ENCODE measurements around the gene PHF2.

The PHF2 gene

GRCh38 chr9:93587651-93588347, 11.4 kb downstream of the PHF2 start:
- FAIRE-seq: no peak

- FAIRE-seq: no peak
These were observed 12.5 kb downstream of the PHF2 start for GRCh38 chr9:93588641-93589609.

- FAIRE-seq: no peak
These were observed 13.3 kb downstream of the PHF2 start for GRCh38 chr9:93589688-93590087.

GRCh38 chr9:93590609-93591234, 14.3 kb downstream of the PHF2 start:
- FAIRE-seq: no peak

GRCh38 chr9:93591301-93592007, 15.1 kb downstream of the PHF2 start:
- no peak for FAIRE-seq

- FAIRE-seq: no peak
These were observed 15.7 kb downstream of the PHF2 start for GRCh38 chr9:93592008-93592642.

- no peak for FAIRE-seq
These were observed 16.2 kb downstream of the PHF2 start for GRCh38 chr9:93592643-93593021.

GRCh38 chr9:93593144-93593658, 16.8 kb downstream of the PHF2 start:
- no peak for FAIRE-seq

GRCh38 chr9:93594041-93594756, 17.8 kb downstream of the PHF2 start:
- FAIRE-seq: no peak

GRCh38 chr9:93595461-93595860, 19.1 kb downstream of the PHF2 start:
- no peak for FAIRE-seq

GRCh38 chr9:93595861-93596365, 19.5 kb downstream of the PHF2 start:
- FAIRE-seq: no peak

- FAIRE-seq: no peak
These were observed 20.0 kb downstream of the PHF2 start for GRCh38 chr9:93596399-93596798.

GRCh38 chr9:93597142-93597706, 20.8 kb downstream of the PHF2 start:
- no peak for FAIRE-seq

GRCh38 chr9:93597871-93598646, 21.7 kb downstream of the PHF2 start:
- FAIRE-seq: no peak

- FAIRE-seq: no peak
These were observed 22.4 kb downstream of the PHF2 start for GRCh38 chr9:93598647-93599241.

- FAIRE-seq: no peak
These were observed 23.4 kb downstream of the PHF2 start for GRCh38 chr9:93599571-93600403.

GRCh38 chr9:93600504-93600903, 24.1 kb downstream of the PHF2 start:
- FAIRE-seq: no peak

GRCh38 chr9:93601063-93601462, 24.7 kb downstream of the PHF2 start:
- no peak for FAIRE-seq

- no peak for FAIRE-seq
These were observed 25.3 kb downstream of the PHF2 start for GRCh38 chr9:93601666-93602065.

Data from islet of Langerhans (tissue), 1 donor.